Measurements from ENCODE around the gene MAFF.
"Not testable (repeated sequence)": the region's sequence is repeated elsewhere in the genome, so short reads cannot be mapped to it uniquely, and the experiment has no call there.

MAFF gene

GRCh38 chr22:38201711-38202436 is at the start of gene MAFF:
Gene MAFF (plus strand): TSS chr22:38201994. CDS start chr22:38213854, 11,860 bp downstream.
- H3K36me3 ChIP-seq (ENCODE audit: insufficient read depth, low read length) = no peaks in the 10 kb centered on the region
- H3K4me3 ChIP-seq (ENCODE audit: low read depth in 1 of 2, low read length in 2 of 2) = peak within 1 kb of the TSS; percentile 77 to 80
- no peaks in the 10 kb centered on the region for H3K27me3 ChIP-seq (ENCODE audit: control insufficient read depth in 1 of 2, insufficient read depth in 2 of 2, low read length in 2 of 2)
- no peaks in the 10 kb centered on the region for H3K9me3 ChIP-seq (ENCODE audit: low read length)
- peak within 1 kb of the TSS; percentile 41 for H3K9ac ChIP-seq (ENCODE audit: low read length)
- peaks cover 37% of the 10 kb centered on the region for H3K4me1 ChIP-seq (ENCODE audit: insufficient read depth, low read length)
- H3K27ac ChIP-seq (ENCODE audit: low read depth, low read length) = peak within 1 kb of the TSS; percentile 86

GRCh38 chr22:38153821-38154562 is 47.8 kb upstream of the MAFF start:
- no peak overlapping the region for H3K9ac ChIP-seq (ENCODE audit: low read length)
- H3K9me3 ChIP-seq (ENCODE audit: low read length) = no peaks in the 10 kb centered on the region
- H3K27me3 ChIP-seq (ENCODE audit: control insufficient read depth in 1 of 2, insufficient read depth in 2 of 2, low read length in 2 of 2) = no peaks in the 10 kb centered on the region
- H3K27ac ChIP-seq (ENCODE audit: low read depth, low read length) = no peak overlapping the region
- no peaks in the 10 kb centered on the region for H3K4me1 ChIP-seq (ENCODE audit: insufficient read depth, low read length)
- no peak overlapping the region for H3K4me3 ChIP-seq (ENCODE audit: low read depth in 1 of 2, low read length in 2 of 2)
- no peaks in the 10 kb centered on the region for H3K36me3 ChIP-seq (ENCODE audit: insufficient read depth, low read length)

- H3K9ac ChIP-seq (ENCODE audit: low read length); H3K4me1 ChIP-seq (ENCODE audit: insufficient read depth, low read length); H3K27me3 ChIP-seq (ENCODE audit: control insufficient read depth in 1 of 2, insufficient read depth in 2 of 2, low read length in 2 of 2); H3K9me3 ChIP-seq (ENCODE audit: low read length); H3K36me3 ChIP-seq (ENCODE audit: insufficient read depth, low read length); H3K27ac ChIP-seq (ENCODE audit: low read depth, low read length); H3K4me3 ChIP-seq (ENCODE audit: low read depth in 1 of 2, low read length in 2 of 2): not testable (repeated sequence)
Observed at GRCh38 chr22:38154563-38154915, 47.3 kb upstream of the MAFF start.

GRCh38 chr22:38155703-38156102 is 46.1 kb upstream of the MAFF start:
- Histone ChIP-seq H3K4me3 (ENCODE audit: low read depth in 1 of 2, low read length in 2 of 2) (no peak overlapping the region), H3K27me3 (ENCODE audit: control insufficient read depth in 1 of 2, insufficient read depth in 2 of 2, low read length in 2 of 2) (no peaks in the 10 kb centered on the region), H3K9ac (ENCODE audit: low read length) (no peak overlapping the region), H3K4me1 (ENCODE audit: insufficient read depth, low read length) (no peaks in the 10 kb centered on the region), H3K36me3 (ENCODE audit: insufficient read depth, low read length) (no peaks in the 10 kb centered on the region), H3K27ac (ENCODE audit: low read depth, low read length) (no peak overlapping the region), H3K9me3 (ENCODE audit: low read length) (no peaks in the 10 kb centered on the region)

GRCh38 chr22:38162881-38163843 is 38.6 kb upstream of the MAFF start:
- no peaks in the 10 kb centered on the region for H3K27me3 ChIP-seq (ENCODE audit: control insufficient read depth in 1 of 2, insufficient read depth in 2 of 2, low read length in 2 of 2)
- no peak overlapping the region for H3K4me3 ChIP-seq (ENCODE audit: low read depth in 1 of 2, low read length in 2 of 2)
- no peaks in the 10 kb centered on the region for H3K9me3 ChIP-seq (ENCODE audit: low read length)
- H3K9ac ChIP-seq (ENCODE audit: low read length) = no peak overlapping the region
- H3K27ac ChIP-seq (ENCODE audit: low read depth, low read length) = no peak overlapping the region
- H3K4me1 ChIP-seq (ENCODE audit: insufficient read depth, low read length) = peaks cover 8% of the 10 kb centered on the region
- H3K36me3 ChIP-seq (ENCODE audit: insufficient read depth, low read length) = no peaks in the 10 kb centered on the region

- Histone ChIP-seq H3K27me3 (ENCODE audit: control insufficient read depth in 1 of 2, insufficient read depth in 2 of 2, low read length in 2 of 2) (no peaks in the 10 kb centered on the region), H3K27ac (ENCODE audit: low read depth, low read length) (no peak overlapping the region), H3K36me3 (ENCODE audit: insufficient read depth, low read length) (no peaks in the 10 kb centered on the region), H3K9ac (ENCODE audit: low read length) (no peak overlapping the region), H3K4me1 (ENCODE audit: insufficient read depth, low read length) (peaks cover 10% of the 10 kb centered on the region), H3K9me3 (ENCODE audit: low read length) (no peaks in the 10 kb centered on the region), H3K4me3 (ENCODE audit: low read depth in 1 of 2, low read length in 2 of 2) (no peak overlapping the region)
Observed at GRCh38 chr22:38163844-38164550, 37.8 kb upstream of the MAFF start.

GRCh38 chr22:38164551-38164918 is 37.3 kb upstream of the MAFF start:
- Histone ChIP-seq H3K9me3 (ENCODE audit: low read length) (no peaks in the 10 kb centered on the region), H3K36me3 (ENCODE audit: insufficient read depth, low read length) (no peaks in the 10 kb centered on the region), H3K9ac (ENCODE audit: low read length) (no peak overlapping the region), H3K4me1 (ENCODE audit: insufficient read depth, low read length) (peaks cover 10% of the 10 kb centered on the region), H3K27me3 (ENCODE audit: control insufficient read depth in 1 of 2, insufficient read depth in 2 of 2, low read length in 2 of 2) (no peaks in the 10 kb centered on the region), H3K27ac (ENCODE audit: low read depth, low read length) (no peak overlapping the region), H3K4me3 (ENCODE audit: low read depth in 1 of 2, low read length in 2 of 2) (no peak overlapping the region)

GRCh38 chr22:38165922-38166593 is 35.7 kb upstream of the MAFF start:
- no peak overlapping the region for H3K27ac ChIP-seq (ENCODE audit: low read depth, low read length)
- no peaks in the 10 kb centered on the region for H3K27me3 ChIP-seq (ENCODE audit: control insufficient read depth in 1 of 2, insufficient read depth in 2 of 2, low read length in 2 of 2)
- H3K9ac ChIP-seq (ENCODE audit: low read length) = no peak overlapping the region
- H3K4me1 ChIP-seq (ENCODE audit: insufficient read depth, low read length) = peaks cover 10% of the 10 kb centered on the region
- no peaks in the 10 kb centered on the region for H3K36me3 ChIP-seq (ENCODE audit: insufficient read depth, low read length)
- no peak overlapping the region for H3K4me3 ChIP-seq (ENCODE audit: low read depth in 1 of 2, low read length in 2 of 2)
- no peaks in the 10 kb centered on the region for H3K9me3 ChIP-seq (ENCODE audit: low read length)

- Histone ChIP-seq H3K4me3 (ENCODE audit: low read depth in 1 of 2, low read length in 2 of 2) (no peak overlapping the region), H3K9me3 (ENCODE audit: low read length) (no peaks in the 10 kb centered on the region), H3K27me3 (ENCODE audit: control insufficient read depth in 1 of 2, insufficient read depth in 2 of 2, low read length in 2 of 2) (no peaks in the 10 kb centered on the region), H3K36me3 (ENCODE audit: insufficient read depth, low read length) (no peaks in the 10 kb centered on the region), H3K27ac (ENCODE audit: low read depth, low read length) (no peak overlapping the region), H3K9ac (ENCODE audit: low read length) (no peak overlapping the region), H3K4me1 (ENCODE audit: insufficient read depth, low read length) (peaks cover 10% of the 10 kb centered on the region)
Observed at GRCh38 chr22:38167988-38168407, 33.8 kb upstream of the MAFF start.

GRCh38 chr22:38169116-38169515 is 32.7 kb upstream of the MAFF start:
- H3K4me3 ChIP-seq (ENCODE audit: low read depth in 1 of 2, low read length in 2 of 2) = no peak overlapping the region
- no peaks in the 10 kb centered on the region for H3K27me3 ChIP-seq (ENCODE audit: control insufficient read depth in 1 of 2, insufficient read depth in 2 of 2, low read length in 2 of 2)
- no peaks in the 10 kb centered on the region for H3K36me3 ChIP-seq (ENCODE audit: insufficient read depth, low read length)
- no peak overlapping the region for H3K9ac ChIP-seq (ENCODE audit: low read length)
- no peaks in the 10 kb centered on the region for H3K9me3 ChIP-seq (ENCODE audit: low read length)
- H3K4me1 ChIP-seq (ENCODE audit: insufficient read depth, low read length) = peaks cover 10% of the 10 kb centered on the region
- H3K27ac ChIP-seq (ENCODE audit: low read depth, low read length) = no peak overlapping the region

All from muscle layer of colon (tissue), 2 donors.